IMR-90 (cell line): ENCODE results near the gene ALCAM. TPM values are rescaled to one million over a fixed set of nuclear protein-coding genes. Genes with fewer than 3 reads are reported as not detected.
A peak's percentile ranks its signal among the peaks of the same experiment; 100 is the strongest.

Experiments
- ATAC-seq: fragments of 200-7000 bp; cut with Tn5 transposase; 2 replicates; pipeline ENCODE4 v1.9.1; 2020; ENCODE audit warnings: low read depth, mild to moderate bottlenecking, moderate library complexity
- BruUV-seq: library from RNA; stranded (reverse); fragments of 400-500 nt; replicated peaks from 2 replicates; lab custom pipeline; 2021; lab: Mats Ljungman, UMichigan
- CTCF ChIA-PET: fragments of 300-600 bp; formaldehyde crosslinking; extraction: SDS; loops from one replicate; lab custom pipeline; 2021; ENCODE audit warnings: antibody characterized with exemption; lab: Yijun Ruan, JAX
- POLR2A ChIA-PET: fragments of 300-600 bp; sonication (Branson Sonifier 250); formaldehyde crosslinking; loops from one replicate; lab custom pipeline; 2022; ENCODE audit warnings: antibody characterized with exemption; ENCODE audit not compliant: unreplicated experiment; lab: Charles Lee
- DNase-seq: peaks from one replicate; pipeline ENCODE4 v3.0.0; 2013
- H2AFZ ChIP-seq: replicated peaks from 2 replicates; pipeline ENCODE3; 2013; ENCODE audit warnings: low read length, mild to moderate bottlenecking; ENCODE audit not compliant: poor library complexity
- H2AK5ac ChIP-seq: 2 replicates; pipeline ENCODE4 v1.6.1; 2013; ENCODE audit warnings: low read depth, low read length, inconsistent platforms
- H2AK9ac ChIP-seq: replicated peaks from 2 replicates; pipeline ENCODE3; 2013; ENCODE audit warnings: mild to moderate bottlenecking, low read depth, low read length, moderate library complexity; ENCODE audit not compliant: poor library complexity
- H2BK120ac ChIP-seq: 2 replicates; pipeline ENCODE4 v1.6.1; 2013; ENCODE audit warnings: low read depth, low read length, inconsistent platforms
- H2BK15ac ChIP-seq: 3 replicates; pipeline ENCODE4 v1.6.1; 2013; ENCODE audit warnings: low read depth, low read length, inconsistent platforms
- H2BK20ac ChIP-seq: 2 replicates; pipeline ENCODE4 v1.6.1; 2013; ENCODE audit warnings: low read depth, mild to moderate bottlenecking, inconsistent platforms, low read length, moderate library complexity
- H2BK5ac ChIP-seq: 2 replicates; pipeline ENCODE4 v1.6.1; 2013; ENCODE audit warnings: mild to moderate bottlenecking, low read depth, low read length, inconsistent platforms; ENCODE audit not compliant: poor library complexity, severe bottlenecking
- H3K14ac ChIP-seq: replicated peaks from 2 replicates; pipeline ENCODE4 v1.6.1; 2013; ENCODE audit warnings: low read depth, low read length, inconsistent platforms
- H3K18ac ChIP-seq: 2 replicates; pipeline ENCODE4 v1.6.1; 2013; ENCODE audit warnings: low read depth, low read length, control low read depth
- H3K23ac ChIP-seq: 2 replicates; pipeline ENCODE4 v1.6.1; 2013; ENCODE audit warnings: low read depth, low read length, inconsistent platforms
- H3K27ac ChIP-seq: 2 replicates; pipeline ENCODE4 v1.5.1; 2013; ENCODE audit warnings: mild to moderate bottlenecking, control low read depth, low read length; ENCODE audit not compliant: insufficient read depth
- H3K27me3 ChIP-seq: 2 replicates; pipeline ENCODE4 v1.6.1; 2013; ENCODE audit warnings: low read length; ENCODE audit not compliant: control insufficient read depth, insufficient read depth
- H3K36me3 ChIP-seq: 2 replicates; pipeline ENCODE4 v1.6.1; 2013; ENCODE audit warnings: low read length, mixed read lengths; ENCODE audit not compliant: control insufficient read depth, insufficient read depth
- H3K4ac ChIP-seq: 2 replicates; pipeline ENCODE4 v1.6.1; 2013; ENCODE audit warnings: low read depth, low read length, inconsistent platforms
- H3K4me1 ChIP-seq: 2 replicates; pipeline ENCODE4 v1.6.1; 2013; ENCODE audit warnings: low read length, mixed read lengths; ENCODE audit not compliant: control insufficient read depth, insufficient read depth
- H3K4me2 ChIP-seq: 2 replicates; pipeline ENCODE4 v1.6.1; 2013; ENCODE audit warnings: low read depth, mild to moderate bottlenecking, control low read depth, low read length, moderate library complexity
- H3K4me3 ChIP-seq: 2 replicates; pipeline ENCODE4 v1.5.1; 2013; ENCODE audit warnings: low read depth, mild to moderate bottlenecking, control low read depth, low read length, moderate library complexity; ENCODE audit not compliant: insufficient read depth
- H3K56ac ChIP-seq: 2 replicates; pipeline ENCODE4 v1.6.1; 2013; ENCODE audit warnings: low read length, inconsistent platforms; ENCODE audit not compliant: insufficient read depth; ENCODE audit errors: extremely low read depth
- H3K79me1 ChIP-seq, 2 experiments: 2 replicates each; pipeline ENCODE4 v1.6.1; 2013; ENCODE audit warnings: low read length in 2 of 2, inconsistent platforms in 1 of 2, low read depth in 1 of 2
- H3K9ac ChIP-seq: 2 replicates; pipeline ENCODE4 v1.6.1; 2013; ENCODE audit warnings: low read depth, low read length, control low read depth
- H3K9me1 ChIP-seq: 2 replicates; pipeline ENCODE4 v1.6.1; 2013; ENCODE audit warnings: low read length, inconsistent platforms; ENCODE audit not compliant: insufficient read depth
- H3K9me3 ChIP-seq: 2 replicates; pipeline ENCODE4 v1.6.1; 2013; ENCODE audit warnings: low read length; ENCODE audit not compliant: control insufficient read depth, insufficient read depth
- H4K20me1 ChIP-seq: 2 replicates; pipeline ENCODE4 v1.6.1; 2013; ENCODE audit warnings: low read length, inconsistent platforms; ENCODE audit not compliant: insufficient read depth
- H4K5ac ChIP-seq: 2 replicates; pipeline ENCODE4 v1.6.1; 2013; ENCODE audit warnings: mild to moderate bottlenecking, low read depth, low read length, control low read depth
- H4K8ac ChIP-seq, 2 experiments: 2 replicates each; pipeline ENCODE4 v1.6.1; 2013; ENCODE audit warnings: low read depth in 2 of 2, low read length in 2 of 2, control low read depth in 1 of 2, inconsistent platforms in 1 of 2
- H4K91ac ChIP-seq: 2 replicates; pipeline ENCODE4 v1.6.1; 2013; ENCODE audit warnings: low read depth, low read length, inconsistent platforms; ENCODE audit not compliant: insufficient read depth
- BHLHE40 ChIP-seq: fragments of 150-350 bp; IDR thresholded peaks from 2 replicates; pipeline ENCODE4 v1.6.1; 2016; ENCODE audit warnings: mild to moderate bottlenecking, low read depth, low read length
- CEBPB ChIP-seq: IDR thresholded peaks from 2 replicates; pipeline ENCODE4 v1.6.1; 2012; ENCODE audit warnings: low read depth, low read length, improper control_type of control experiment
- CHD1 ChIP-seq: IDR thresholded peaks from 2 replicates; pipeline ENCODE4 v1.6.1; 2012; ENCODE audit warnings: low read depth, low read length, improper control_type of control experiment
- CTCF ChIP-seq: conservative IDR thresholded peaks from 2 replicates; pipeline ENCODE4 v1.5.1; 2012; ENCODE audit warnings: mild to moderate bottlenecking, low read depth, low read length, improper control_type of control experiment
- ELK1 ChIP-seq: fragments of 150-350 bp; IDR thresholded peaks from 2 replicates; pipeline ENCODE4 v1.6.1; 2016; ENCODE audit warnings: low read depth, mild to moderate bottlenecking, low read length, moderate library complexity, borderline replicate concordance
- FOS ChIP-seq: fragments of 150-350 bp; IDR thresholded peaks from 2 replicates; pipeline ENCODE4 v1.6.1; 2016; ENCODE audit warnings: low read depth, low read length
- MAFK ChIP-seq: IDR thresholded peaks from 2 replicates; pipeline ENCODE4 v1.6.1; 2012; ENCODE audit warnings: low read depth, low read length, improper control_type of control experiment
- MAZ ChIP-seq: IDR thresholded peaks from 2 replicates; pipeline ENCODE4 v1.6.1; 2012; ENCODE audit warnings: low read depth, mild to moderate bottlenecking, low read length, improper control_type of control experiment, moderate library complexity, borderline replicate concordance
- MXI1 ChIP-seq: IDR thresholded peaks from 2 replicates; pipeline ENCODE4 v1.6.1; 2012; ENCODE audit warnings: low read depth, mild to moderate bottlenecking, low read length, moderate library complexity, borderline replicate concordance
- NFE2L2 ChIP-seq: fragments of 150-350 bp; IDR thresholded peaks from 2 replicates; pipeline ENCODE4 v1.6.1; 2016; ENCODE audit warnings: low read depth, mild to moderate bottlenecking, low read length
- POLR2A ChIP-seq: IDR thresholded peaks from 2 replicates; pipeline ENCODE4 v1.6.1; 2012; ENCODE audit warnings: mild to moderate bottlenecking, low read depth, low read length
- RAD21 ChIP-seq: IDR thresholded peaks from 2 replicates; pipeline ENCODE4 v1.6.1; 2012; ENCODE audit warnings: low read length, improper control_type of control experiment
- RCOR1 ChIP-seq: IDR thresholded peaks from 2 replicates; pipeline ENCODE4 v1.6.1; 2012; ENCODE audit warnings: mild to moderate bottlenecking, low read length, improper control_type of control experiment; ENCODE audit not compliant: insufficient replicate concordance
- RFX5 ChIP-seq: IDR thresholded peaks from 2 replicates; pipeline ENCODE4 v1.8.0; 2012; ENCODE audit warnings: low read depth, mild to moderate bottlenecking, low read length, moderate library complexity
- USF2 ChIP-seq: fragments of 150-350 bp; IDR thresholded peaks from 2 replicates; pipeline ENCODE4 v1.6.1; 2017; ENCODE audit warnings: mild to moderate bottlenecking, antibody characterized with exemption, low read length, low read depth
- WGBS, 2 experiments: methylation state at CpG; one replicate each; pipeline versions ENCODE4 v1.1.5 to v1.1.7; 2013; ENCODE audit warnings: missing lambda C conversion rate in 2 of 2; ENCODE audit not compliant: insufficient read length in 1 of 2; ENCODE audit errors: extremely low coverage in 2 of 2; 5-methylcytosine and 5-hydroxymethylcytosine counted together
- dilution Hi-C: fragments of 300-500 bp; cut with HindIII; formaldehyde crosslinking; loops from one replicate; pipeline ENCODE4 v1.14.3; 2018; ENCODE audit warnings: low sequenced_read_pairs; ENCODE audit not compliant: unreplicated experiment
- in situ Hi-C: fragments of 300-500 bp; cut with MboI; formaldehyde crosslinking; loops from 3 replicates; pipeline ENCODE4 v1.14.3; 2019; ENCODE audit warnings: low sequenced_read_pairs, inconsistent platforms, mixed read lengths
- intact Hi-C: fragments of 100-400 bp; cut with micrococcal nuclease; formaldehyde crosslinking; loops from 2 replicates; pipeline ENCODE4 v1.10.0; 2022
- polyA plus RNA-seq, 3 experiments: library from polyadenylated mRNA; depleted of rRNA; stranded (reverse); fragments of >200 nt; gene quantifications; 2 replicates each; pipeline ENCODE4 v1.2.3, GENCODE V29; 2012; ENCODE audit warnings: low replicate concordance in 1 of 3
- total RNA-seq: library from RNA; depleted of rRNA; stranded (reverse); fragments of >200 nt; gene quantifications from 2 replicates; pipeline ENCODE4 v1.2.3, GENCODE V29; 2012

Gene ALCAM
- total and polyA plus RNA-seq, 2 of the 4 experiments (the other 2 are of a cell fraction), result 117 to 423 TPM

GRCh38 chr3:105527949-105528348 lies 161.2 kb downstream of the ALCAM start:
- dilution Hi-C loops, result no loop called here
- Histone ChIP-seq H3K4ac (no peak overlapping the region), H3K9me1 (peaks cover 9% of the 10 kb centered on the region), H2AK5ac (0 out of 2 replicates have a peak overlapping the region, but pooled peaks have one; percentile 8), H3K4me2 (no peak overlapping the region), H3K56ac (no peak overlapping the region), H4K8ac (no peak overlapping the region), H3K36me3 (peaks cover 2% of the 10 kb centered on the region; the same call in 1 of the 2 replicates), H3K9ac (no peak overlapping the region), H3K79me1 (peaks cover 12 to 43% of the 10 kb centered on the region in 2 experiments), H3K4me3 (no peak overlapping the region), H2BK20ac (no peak overlapping the region), H3K9me3 (no peaks in the 10 kb centered on the region), H2BK120ac (no peak overlapping the region), H3K4me1 (peaks cover 3% of the 10 kb centered on the region; the same call in 1 of the 2 replicates), H3K27ac (no peak overlapping the region), H4K91ac (no peak overlapping the region), H4K20me1 (no peaks in the 10 kb centered on the region), H2AFZ (no peak overlapping the region), H3K14ac (no peak overlapping the region), H3K23ac (no peak overlapping the region), H3K18ac (no peak overlapping the region), H2BK5ac (no peak overlapping the region), H2BK15ac (no peak overlapping the region), H3K27me3 (no peaks in the 10 kb centered on the region), H2AK9ac (no peak overlapping the region), H4K5ac (no peak overlapping the region)
- DNase-seq (peak; percentile 49), ATAC-seq (no peak)
- no peak for TF ChIP-seq RFX5
- no peak for TF ChIP-seq NFE2L2
- no peak for TF ChIP-seq FOS
- TF ChIP-seq BHLHE40, result no peak
- TF ChIP-seq RCOR1, result no peak
- no peak for TF ChIP-seq CHD1
- TF ChIP-seq MXI1, result no peak
- no peak for TF ChIP-seq ELK1
- TF ChIP-seq CEBPB, result no peak
- TF ChIP-seq USF2, result no peak
- no peak for TF ChIP-seq MAFK
- no peak for TF ChIP-seq POLR2A
- no peak for TF ChIP-seq CTCF
- TF ChIP-seq MAZ, result no peak
- TF ChIP-seq RAD21, result no peak
- BruUV-seq, result no TSS peak
- in situ Hi-C loops, result loop anchor here (25.0 kb wide), 1 partner anchor 916 kb away; no protein-coding TSS in a partner anchor
- intact Hi-C loops, result no loop called here
- ChIA-PET POLR2A (no interaction called here), CTCF (no interaction called here)
- WGBS, 2 experiments, result no CpG with 5 or more reads among the region's 3 CpGs
